ENCODE measurements around the gene LILRA2. TPM values are rescaled to one million over a fixed set of nuclear protein-coding genes. Genes with fewer than 3 reads are reported as not detected.

The LILRA2 gene
- 2.0 TPM for total RNA-seq
- long read RNA-seq: 0 reads

- intact Hi-C loops (cut with micrococcal nuclease): no loop called here
- ATAC-seq (peak; percentile 71), DNase-seq (peak; percentile 30)
These were observed at the start of gene LILRA2 for GRCh38 chr19:54573330-54573872. LILRA2 (plus strand) TSS chr19:54573790; CDS start chr19:54573879, 89 bp downstream.

GRCh38 chr19:54525636-54526035 lies 48.0 kb upstream of the LILRA2 start:
- intact Hi-C loops (cut with micrococcal nuclease): no loop called here
- DNase-seq: no peak
- no peak for ATAC-seq

GRCh38 chr19:54526972-54527371 lies 46.6 kb upstream of the LILRA2 start:
- intact Hi-C loops (cut with micrococcal nuclease): no loop called here
- ATAC-seq: no peak
- no peak for DNase-seq

GRCh38 chr19:54530866-54531265 lies 42.7 kb upstream of the LILRA2 start:
- DNase-seq (no peak), ATAC-seq (no peak)
- intact Hi-C loops (cut with micrococcal nuclease): no loop called here

GRCh38 chr19:54532528-54532927 lies 41.1 kb upstream of the LILRA2 start:
- intact Hi-C loops (cut with micrococcal nuclease): no loop called here
- DNase-seq: no peak
- ATAC-seq: no peak

GRCh38 chr19:54533476-54533875 lies 40.1 kb upstream of the LILRA2 start:
- intact Hi-C loops (cut with micrococcal nuclease): no loop called here
- ATAC-seq: no peak

GRCh38 chr19:54534156-54534555 lies 39.4 kb upstream of the LILRA2 start:
- no peak for DNase-seq
- ATAC-seq: no peak
- intact Hi-C loops (cut with micrococcal nuclease): no loop called here

More at GRCh38 chr19:54533476-54533875, 40.1 kb upstream of the LILRA2 start:
- DNase-seq: no peak

- ATAC-seq (no peak), DNase-seq (no peak)
- intact Hi-C loops (cut with micrococcal nuclease): no loop called here
These were observed 38.0 kb upstream of the LILRA2 start for GRCh38 chr19:54535601-54536000.

GRCh38 chr19:54536956-54537355 lies 36.6 kb upstream of the LILRA2 start:
- ATAC-seq (no peak), DNase-seq (no peak)
- intact Hi-C loops (cut with micrococcal nuclease): no loop called here

GRCh38 chr19:54541712-54542111 lies 31.9 kb upstream of the LILRA2 start:
- intact Hi-C loops (cut with micrococcal nuclease): no loop called here
- no peak for DNase-seq
- no peak for ATAC-seq

GRCh38 chr19:54548806-54549205 lies 24.8 kb upstream of the LILRA2 start:
- DNase-seq (no peak), ATAC-seq (no peak)
- intact Hi-C loops (cut with micrococcal nuclease): no loop called here

- ATAC-seq (no peak), DNase-seq (no peak)
- intact Hi-C loops (cut with micrococcal nuclease): no loop called here
These were observed 24.4 kb upstream of the LILRA2 start for GRCh38 chr19:54549224-54549623.

GRCh38 chr19:54551293-54551692 lies 22.3 kb upstream of the LILRA2 start:
- intact Hi-C loops (cut with micrococcal nuclease): no loop called here

GRCh38 chr19:54551950-54552912 lies 21.4 kb upstream of the LILRA2 start:
- intact Hi-C loops (cut with micrococcal nuclease): no loop called here
- DNase-seq (peak; percentile 60), ATAC-seq (peak; percentile 31)

More at GRCh38 chr19:54551293-54551692, 22.3 kb upstream of the LILRA2 start:
- ATAC-seq (no peak), DNase-seq (no peak)

- DNase-seq: no peak
- intact Hi-C loops (cut with micrococcal nuclease): no loop called here
- ATAC-seq: no peak
These were observed 20.7 kb upstream of the LILRA2 start for GRCh38 chr19:54552913-54553310.

- no peak for DNase-seq
- ATAC-seq: no peak
- intact Hi-C loops (cut with micrococcal nuclease): no loop called here
These were observed 19.6 kb upstream of the LILRA2 start for GRCh38 chr19:54554006-54554405.

GRCh38 chr19:54554896-54555295 lies 18.7 kb upstream of the LILRA2 start:
- DNase-seq: no peak
- intact Hi-C loops (cut with micrococcal nuclease): no loop called here
- no peak for ATAC-seq

GRCh38 chr19:54556194-54556593 lies 17.4 kb upstream of the LILRA2 start:
- intact Hi-C loops (cut with micrococcal nuclease): no loop called here
- ATAC-seq: no peak
- no peak for DNase-seq

- DNase-seq: no peak
- intact Hi-C loops (cut with micrococcal nuclease): no loop called here
- no peak for ATAC-seq
These were observed 15.3 kb upstream of the LILRA2 start for GRCh38 chr19:54558339-54558738.

GRCh38 chr19:54560881-54561385 lies 12.7 kb upstream of the LILRA2 start:
- intact Hi-C loops (cut with micrococcal nuclease): no loop called here
- DNase-seq (no peak), ATAC-seq (no peak)

All from left ventricle myocardium superior (tissue), 1 donor.